Lung (tissue), 12 donors: ENCODE data around the gene P2RX4. TPM values are rescaled to one million over a fixed set of nuclear protein-coding genes. Genes with fewer than 3 reads are reported as not detected.

Experiments
- ATAC-seq: fragments of 200-7000 bp; cut with Tn5 transposase; one replicate; pipeline ENCODE4 v1.9.1; 2020; ENCODE audit warnings: moderate number of reproducible peaks; ENCODE audit not compliant: insufficient read depth, low FRiP score
- DNase-seq, 3 donors: peaks; one replicate each; pipeline ENCODE4 v3.0.0-alpha.2; 2013 to 2017
- H3K27ac ChIP-seq, 2 donors: one replicate each; pipeline ENCODE4 v1.5.1; 2013; ENCODE audit warnings: mild to moderate bottlenecking in 2 of 2, moderate library complexity in 2 of 2, control low read depth in 1 of 2, inconsistent platforms in 1 of 2, low read depth in 1 of 2, low read length in 1 of 2
- H3K27me3 ChIP-seq, 3 donors: one replicate each; pipeline ENCODE4 v1.5.1; 2013; ENCODE audit warnings: low read length in 2 of 3; ENCODE audit not compliant: control insufficient read depth in 3 of 3, insufficient read depth in 3 of 3
- H3K36me3 ChIP-seq, 4 donors: one replicate each; pipeline ENCODE4 v1.5.1; 2013; ENCODE audit warnings: low read length in 4 of 4, mild to moderate bottlenecking in 1 of 4, moderate library complexity in 1 of 4; ENCODE audit not compliant: control insufficient read depth in 4 of 4, insufficient read depth in 4 of 4
- H3K4me1 ChIP-seq, 5 donors: one replicate each; pipeline ENCODE4 v1.5.1; 2013; ENCODE audit warnings: low read length in 5 of 5, mild to moderate bottlenecking in 2 of 5, moderate library complexity in 1 of 5; ENCODE audit not compliant: control insufficient read depth in 5 of 5, insufficient read depth in 5 of 5
- H3K4me3 ChIP-seq: one replicate; pipeline ENCODE4 v1.5.1; 2013; ENCODE audit warnings: mild to moderate bottlenecking, control low read depth, moderate library complexity
- H3K9ac ChIP-seq, 2 donors: one replicate each; pipeline ENCODE4 v1.5.1; 2013; ENCODE audit warnings: low read length in 2 of 2, control low read depth in 1 of 2; ENCODE audit not compliant: insufficient read depth in 1 of 2
- H3K9me3 ChIP-seq, 4 donors: one replicate each; pipeline ENCODE4 v1.5.1; 2013; ENCODE audit warnings: low read length in 3 of 4, mild to moderate bottlenecking in 1 of 4, moderate library complexity in 1 of 4; ENCODE audit not compliant: control insufficient read depth in 4 of 4, insufficient read depth in 3 of 4
- CTCF ChIP-seq: IDR thresholded peaks from 2 replicates; pipeline ENCODE4 v1.5.1; 2012; ENCODE audit warnings: mild to moderate bottlenecking; ENCODE audit errors: control extremely low read depth, extremely low read depth
- WGBS, 2 donors: extraction: QIAGEN DNeasy Blood & Tissue Kit; methylation state at CpG; one replicate each; pipeline ENCODE4 v1.1.7; 2013; 5-methylcytosine and 5-hydroxymethylcytosine counted together
- polyA plus RNA-seq, 2 donors: library from polyadenylated mRNA; stranded (reverse); fragments of 200-250 nt; gene quantifications; one replicate each; pipeline ENCODE4 v1.2.1, GENCODE V29; 2013
- total RNA-seq, 2 donors: library from RNA; depleted of rRNA in 1 of 2; stranded (reverse); fragments of >200 nt in 1 of 2; gene quantifications; one replicate each; pipeline ENCODE4 v1.2.1, GENCODE V29; 2014 to 2021
- donor health status: control.
- donor health status: control.
- donor health status: Bipolar disorder and iron deficiency.
- donor health status: healthy.
- donor health status: DM: yes; HTN: yes; CAD: no.

The P2RX4 gene
- total and polyA plus RNA-seq, 4 donors: 29.5 to 60.4 (median 46.4) TPM

DNA sequence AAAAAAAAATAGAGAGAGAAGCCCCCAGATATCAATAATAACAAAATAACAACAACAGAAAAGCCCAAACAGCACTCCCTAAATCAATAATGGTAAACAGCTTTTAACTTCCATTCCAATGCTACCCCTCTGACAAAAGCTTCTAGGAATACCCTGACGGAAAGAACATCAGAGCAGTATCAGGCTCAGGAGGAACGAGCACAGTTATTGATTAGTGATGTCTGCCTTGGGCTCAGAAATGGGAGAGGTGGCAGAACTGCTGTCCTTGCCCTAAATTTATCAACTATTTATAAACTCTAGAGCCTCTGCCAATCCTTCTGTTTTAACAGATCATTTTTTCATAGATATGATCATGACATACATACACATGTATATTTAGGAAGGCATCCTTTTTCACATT lies 41.9 kb downstream of the P2RX4 start:
- Histone ChIP-seq H3K36me3 (peaks cover 12 to 55% (median 42%) of the 10 kb centered on the region in 4 donors), H3K27ac (no peak overlapping the region), H3K27me3 (no peaks in the 10 kb centered on the region), H3K4me3 (no peak overlapping the region), H3K9me3 (no peaks in the 10 kb centered on the region), H3K4me1 (no peaks in the 10 kb centered on the region), H3K9ac (no peak overlapping the region)
- no peak for TF ChIP-seq CTCF
- DNase-seq: no peak
- ATAC-seq: no peak
- 99 to 100% methylated on average over 2 of the region's 2 CpGs for WGBS, 2 donors

DNA sequence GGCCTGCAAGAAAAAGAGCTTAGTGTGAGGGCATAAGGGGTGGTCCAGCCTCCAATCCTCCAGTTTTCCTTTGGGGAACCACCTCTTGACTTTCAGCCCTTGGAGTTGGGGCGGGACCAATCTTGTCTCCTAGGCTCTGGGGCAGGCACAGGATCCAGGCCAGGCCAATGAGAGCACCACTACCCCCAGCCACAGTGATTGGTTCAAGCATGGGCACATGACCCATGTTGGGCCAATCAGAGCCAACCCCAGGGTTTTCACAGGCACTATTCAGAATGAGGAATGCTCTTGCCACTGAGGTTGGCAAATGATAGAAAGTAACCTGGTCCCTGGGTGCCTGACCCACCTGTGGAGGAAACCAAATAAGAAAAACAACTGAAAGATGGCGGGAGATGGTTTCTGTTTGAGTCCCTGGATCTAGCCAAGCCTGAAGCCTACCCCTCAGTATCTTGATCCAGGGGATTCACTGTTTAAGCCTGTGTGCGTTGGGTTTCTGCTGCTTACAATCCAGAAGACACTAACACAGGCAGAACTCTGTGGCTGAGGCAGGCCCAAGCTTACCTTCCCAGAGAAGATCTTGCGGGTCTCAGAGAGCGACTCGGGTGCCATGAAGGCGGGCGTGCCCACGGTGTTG lies 42.9 kb downstream of the P2RX4 start:
- no peak for ATAC-seq
- H3K9ac ChIP-seq: no peak overlapping the region
- 99% methylated on average over 9 of the region's 9 CpGs for WGBS, 2 donors
- TF ChIP-seq CTCF: no peak
- H3K27me3 ChIP-seq: no peaks in the 10 kb centered on the region
- H3K36me3 ChIP-seq: peaks cover 8 to 45% (median 41%) of the 10 kb centered on the region in 4 donors
- no peak for DNase-seq
- no peak overlapping the region for H3K4me3 ChIP-seq
- no peak overlapping the region for H3K27ac ChIP-seq
- H3K9me3 ChIP-seq: no peaks in the 10 kb centered on the region
- no peaks in the 10 kb centered on the region for H3K4me1 ChIP-seq

DNA sequence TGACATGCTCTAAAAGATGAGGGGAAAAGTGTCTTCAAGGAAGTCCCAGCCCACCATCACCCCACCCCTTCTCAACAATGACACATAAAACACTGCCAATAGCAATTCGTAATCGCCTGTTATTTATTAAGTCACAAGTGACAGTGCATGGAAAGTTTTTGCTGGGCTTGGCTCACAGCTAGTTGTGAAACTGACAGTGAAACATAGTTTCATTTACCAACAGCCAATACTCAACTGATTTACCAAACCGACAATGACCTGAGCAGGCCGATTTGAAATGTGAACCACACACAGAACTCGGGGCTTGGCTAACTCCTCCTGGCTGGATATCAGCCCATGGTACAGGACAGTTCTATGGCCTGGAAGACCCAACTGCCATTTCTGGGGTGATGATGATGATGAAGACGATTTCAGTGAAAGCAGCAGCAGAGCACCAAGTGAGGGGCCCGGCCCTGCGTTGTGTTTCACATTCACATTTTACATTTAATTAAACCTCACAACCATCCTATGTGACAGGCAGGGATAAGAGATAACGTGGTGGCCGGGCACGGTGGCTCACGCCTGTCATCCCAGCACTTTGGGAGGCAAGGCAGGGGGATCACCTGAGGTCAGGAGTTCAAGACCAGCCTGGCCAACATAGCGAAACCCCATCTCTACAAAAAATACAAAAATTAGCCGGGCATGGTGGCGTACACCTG lies 43.9 kb downstream of the P2RX4 start:
- Histone ChIP-seq H3K36me3 (peaks cover 6 to 40% (median 35%) of the 10 kb centered on the region in 4 donors), H3K4me3 (no peak overlapping the region), H3K9me3 (no peaks in the 10 kb centered on the region), H3K27ac (no peak overlapping the region), H3K9ac (no peak overlapping the region), H3K4me1 (no peaks in the 10 kb centered on the region), H3K27me3 (no peaks in the 10 kb centered on the region)
- 95 to 96% methylated on average over 15 of the region's 15 CpGs for WGBS, 2 donors
- no peak for TF ChIP-seq CTCF
- no peak for ATAC-seq
- no peak for DNase-seq
